GM06990 (cell line): Measurements from ENCODE around the gene COL7A1.

Experiments used
- DNase-seq: peaks from one replicate; pipeline ENCODE4 v3.0.0-alpha.2; 2011; ENCODE audit not compliant: insufficient read length; ENCODE audit errors: extremely low read depth
- H3K27me3 ChIP-seq: replicated peaks from 2 replicates; pipeline ENCODE4 v1.6.0; 2011; ENCODE audit warnings: low read length; ENCODE audit not compliant: control insufficient read depth, insufficient read depth
- H3K36me3 ChIP-seq: 2 replicates; pipeline ENCODE4 v1.5.1; 2011; ENCODE audit warnings: low read length; ENCODE audit not compliant: control insufficient read depth, insufficient read depth
- H3K4me3 ChIP-seq: replicated peaks from 2 replicates; pipeline ENCODE4 v1.5.1; 2011; ENCODE audit warnings: low read depth, mild to moderate bottlenecking, control low read depth, low read length
- CTCF ChIP-seq: IDR thresholded peaks from 2 replicates; pipeline ENCODE4 v1.5.1; 2011; ENCODE audit warnings: low read length, control low read depth, mild to moderate bottlenecking, inconsistent platforms; ENCODE audit not compliant: insufficient read depth, poor library complexity, severe bottlenecking

Gene COL7A1

DNA sequence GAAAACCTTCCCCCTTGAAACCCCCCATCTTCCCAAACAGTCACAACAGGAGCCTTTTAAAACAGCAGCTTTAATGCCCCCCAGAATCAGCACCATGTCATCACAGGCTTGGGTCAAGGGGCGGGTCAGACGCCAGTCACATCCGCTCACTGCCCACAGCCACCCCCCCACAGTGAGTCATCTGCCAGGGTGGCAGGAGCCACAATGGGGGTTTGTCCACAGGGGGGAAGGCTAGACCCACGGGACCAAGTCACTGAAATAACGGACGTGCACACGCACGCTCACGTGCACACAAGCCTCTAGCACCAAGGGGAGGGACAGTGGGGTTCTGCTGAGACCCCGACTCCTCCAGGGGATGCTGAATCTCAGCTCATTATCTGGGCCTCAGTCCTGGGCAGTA, 31.1 kb downstream of the COL7A1 start:
- no peak for DNase-seq
- H3K36me3 ChIP-seq: no peaks in the 10 kb centered on the region
- TF ChIP-seq CTCF: no peak

DNA sequence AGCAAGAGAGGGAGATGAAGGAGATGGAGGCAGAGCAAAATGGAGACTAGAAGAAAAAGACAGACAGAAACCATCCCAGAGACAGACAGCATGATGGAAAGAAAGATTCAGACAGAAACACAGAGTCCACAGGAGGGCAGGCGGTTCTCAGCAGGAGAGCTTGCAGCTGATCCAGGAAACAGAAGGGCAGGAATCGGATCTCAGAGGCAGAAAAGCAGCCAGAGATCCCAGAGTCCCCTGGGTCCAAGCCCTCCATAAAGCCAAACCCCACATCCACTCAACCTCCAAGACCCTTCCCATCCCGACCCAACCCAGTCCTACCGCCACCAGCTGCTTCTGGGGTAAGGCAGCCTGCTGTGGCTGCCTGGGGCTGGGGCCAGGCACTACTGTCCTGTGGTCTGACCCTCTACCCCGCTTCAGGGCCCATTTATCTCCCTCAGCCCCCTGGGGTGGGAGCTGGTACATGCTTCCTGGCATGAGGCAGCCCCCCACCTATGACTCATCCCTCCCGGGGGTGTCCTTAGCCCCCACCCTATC, 31.7 kb downstream of the COL7A1 start, which contains the start of gene UCN2:
TSS of gene UCN2 (minus strand) at position 400 of the 537 bp plus-strand sequence. CDS start 657 bp downstream, outside the sequence.
- TF ChIP-seq CTCF: no peak
- no peaks in the 10 kb centered on the region for H3K36me3 ChIP-seq
- H3K27me3 ChIP-seq: no peaks in the 10 kb centered on the region
- no peak within 1 kb of the TSS for H3K4me3 ChIP-seq
- no peak for DNase-seq

More for the DNA sequence above, 31.1 kb downstream of the COL7A1 start:
- no peak overlapping the region for H3K4me3 ChIP-seq
- no peaks in the 10 kb centered on the region for H3K27me3 ChIP-seq

DNA sequence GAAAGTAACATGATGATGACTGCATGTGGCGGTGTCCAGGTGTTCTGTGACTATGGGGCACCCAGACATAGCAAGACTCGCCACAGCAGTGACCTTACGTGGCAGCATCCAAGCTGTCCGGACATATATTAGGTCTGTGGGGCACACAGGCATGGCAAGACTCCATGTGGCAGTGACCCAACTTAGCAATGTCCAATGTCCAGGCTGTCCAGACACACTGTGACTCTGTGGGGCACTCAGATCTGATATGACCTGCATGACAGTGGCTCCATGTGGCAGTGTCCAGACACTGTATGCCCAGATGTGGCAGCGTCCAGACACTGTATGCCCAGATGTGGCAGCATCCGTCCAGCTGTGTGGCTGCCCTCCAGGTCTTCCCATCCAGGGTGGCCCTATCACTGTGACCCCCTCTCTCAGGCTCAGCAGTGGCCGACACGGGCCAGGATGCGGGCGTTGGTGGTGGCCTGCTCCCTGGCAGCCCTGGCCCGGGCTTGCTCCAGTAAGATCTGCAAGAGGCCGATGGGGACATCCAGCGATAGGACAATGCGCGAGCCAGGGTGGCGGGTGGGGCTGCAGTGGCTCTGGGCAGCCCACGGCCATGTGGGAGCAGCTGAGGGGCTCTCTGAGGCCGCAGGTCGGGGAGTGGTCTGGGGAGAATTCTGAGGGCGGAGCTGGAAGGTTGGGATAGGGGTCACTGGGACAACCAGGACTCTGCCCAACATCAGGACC, 32.6 kb downstream of the COL7A1 start:
- H3K36me3 ChIP-seq: no peaks in the 10 kb centered on the region
- TF ChIP-seq CTCF: no peak
- H3K4me3 ChIP-seq: no peak overlapping the region
- DNase-seq: no peak
- no peaks in the 10 kb centered on the region for H3K27me3 ChIP-seq

GRCh38 chr3:48561045-48561736, 33.9 kb downstream of the COL7A1 start:
- Histone ChIP-seq H3K4me3 (no peak overlapping the region), H3K36me3 (no peaks in the 10 kb centered on the region), H3K27me3 (no peaks in the 10 kb centered on the region)
- TF ChIP-seq CTCF: peak; percentile 10
- DNase-seq: no peak

DNA sequence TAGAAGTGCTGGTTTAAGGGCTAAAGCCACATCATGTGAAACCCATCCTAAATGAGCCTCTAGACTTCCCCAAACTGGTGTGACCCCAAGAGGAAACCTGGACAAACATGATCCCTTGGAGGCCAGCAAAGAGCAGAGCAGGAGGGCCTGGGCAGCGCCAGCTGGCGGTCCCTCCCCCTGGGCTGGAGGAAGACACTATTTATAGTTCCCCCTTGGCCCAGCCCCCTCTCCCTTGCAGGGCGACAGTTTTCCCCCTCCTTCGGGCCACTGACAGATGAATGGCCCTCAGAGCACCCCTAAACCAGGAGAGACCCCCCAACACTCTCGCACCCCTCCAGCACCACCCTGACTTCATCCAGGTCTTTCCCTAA, 34.5 kb downstream of the COL7A1 start:
- no peak for TF ChIP-seq CTCF
- Histone ChIP-seq H3K4me3 (no peak overlapping the region), H3K27me3 (no peaks in the 10 kb centered on the region), H3K36me3 (no peaks in the 10 kb centered on the region)
- DNase-seq: no peak
